Hippocampal formation (tissue), 2 donors: Measurements from ENCODE around the gene NME5.
"Not testable (repeated sequence)": the region's sequence is repeated elsewhere in the genome, so short reads cannot be mapped to it uniquely, and the experiment has no call there.

Experiments used
- DNase-seq, 2 donors: peaks; one replicate each; lab custom pipeline; 2025; lab: John Stamatoyannopoulos, UW

NME5 gene, protein sequence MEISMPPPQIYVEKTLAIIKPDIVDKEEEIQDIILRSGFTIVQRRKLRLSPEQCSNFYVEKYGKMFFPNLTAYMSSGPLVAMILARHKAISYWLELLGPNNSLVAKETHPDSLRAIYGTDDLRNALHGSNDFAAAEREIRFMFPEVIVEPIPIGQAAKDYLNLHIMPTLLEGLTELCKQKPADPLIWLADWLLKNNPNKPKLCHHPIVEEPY

DNA sequence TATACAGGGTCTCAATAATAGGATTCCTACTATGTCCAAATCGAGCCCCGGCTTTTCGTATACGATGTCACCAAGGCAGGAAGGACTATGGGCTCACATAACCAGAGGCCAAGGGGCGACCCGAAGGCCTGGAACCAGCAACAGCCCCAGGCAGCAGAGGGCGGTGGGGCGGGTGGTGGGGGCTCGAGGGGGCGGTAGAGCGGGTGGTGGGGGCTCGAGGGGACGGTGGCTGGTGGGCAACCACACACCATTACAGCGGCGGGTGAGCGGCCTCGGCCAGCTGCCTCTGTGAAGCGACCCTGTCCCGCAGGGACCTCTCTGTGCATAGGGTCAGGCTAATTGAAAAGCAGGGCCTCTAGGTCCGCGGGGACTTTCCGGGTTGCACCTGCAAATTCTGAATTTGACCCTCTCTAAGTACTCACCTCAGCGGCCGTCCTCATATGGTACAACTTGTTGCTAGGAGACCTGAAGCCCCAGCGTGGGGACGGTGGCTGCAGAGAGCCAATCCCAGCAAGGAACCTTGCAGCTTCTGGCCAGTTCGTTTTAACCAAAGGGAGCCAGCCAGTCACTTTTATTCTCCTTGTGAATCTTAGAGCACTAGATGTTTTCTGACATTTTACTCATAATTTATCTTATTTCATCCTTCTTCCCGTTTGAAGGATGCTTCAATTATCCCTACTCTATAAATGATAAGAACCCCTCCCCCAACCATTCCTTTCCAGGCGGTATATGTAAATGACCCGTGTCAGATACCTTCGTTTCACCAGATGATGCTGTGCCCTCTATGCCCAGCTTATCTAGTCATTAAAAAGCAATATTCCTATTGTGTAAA, at the start of gene NME5:
Gene NME5 (minus strand): TSS at position 480 of the 832 bp plus-strand sequence. CDS start 648 bp downstream, outside the sequence.
- DNase-seq = peak; percentile 54 to 59

GRCh38 chr5:138188626-138189025, 49.4 kb upstream of the NME5 start:
- DNase-seq = no peak

GRCh38 chr5:138186002-138186447, 46.8 kb upstream of the NME5 start:
- no peak for DNase-seq

GRCh38 chr5:138182808-138183207, 43.6 kb upstream of the NME5 start:
- DNase-seq = no peak

DNA sequence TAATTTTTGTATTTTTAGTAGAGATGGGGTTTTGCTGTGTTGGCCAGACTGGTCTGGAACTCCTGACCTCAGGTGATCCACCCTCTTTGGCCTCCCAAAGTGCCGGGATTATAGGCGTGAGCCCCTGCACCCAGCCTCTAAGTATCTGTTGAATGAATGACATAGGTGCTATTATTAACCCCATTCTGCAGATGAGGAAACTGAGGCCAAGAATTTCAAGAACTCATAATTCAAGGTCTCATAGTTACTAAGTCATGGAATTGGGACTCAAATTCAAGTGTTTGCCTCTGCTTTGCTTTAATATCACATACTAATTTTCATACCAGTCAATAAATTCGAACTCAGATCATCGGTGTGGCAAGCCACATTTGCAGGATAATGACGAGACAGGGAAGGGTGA, 41.6 kb upstream of the NME5 start:
- DNase-seq = no peak

GRCh38 chr5:138180183-138180782, 41.1 kb upstream of the NME5 start:
- no peak for DNase-seq

- no peak for DNase-seq
Measured at GRCh38 chr5:138179277-138179857, 40.1 kb upstream of the NME5 start.

- peak; percentile 92 to 99 for DNase-seq
Measured at GRCh38 chr5:138178516-138179276, 39.5 kb upstream of the NME5 start, which contains the start of the genes BRD8 and KIF20A. BRD8 (minus strand) TSS chr5:138178630; CDS start chr5:138178614, 16 bp downstream. KIF20A (plus strand) TSS chr5:138179112; CDS start chr5:138179681, 569 bp downstream.

- peak in 1 of 2 donors; percentile 19 for DNase-seq
Measured at GRCh38 chr5:138177941-138178515, 38.8 kb upstream of the NME5 start.

DNA sequence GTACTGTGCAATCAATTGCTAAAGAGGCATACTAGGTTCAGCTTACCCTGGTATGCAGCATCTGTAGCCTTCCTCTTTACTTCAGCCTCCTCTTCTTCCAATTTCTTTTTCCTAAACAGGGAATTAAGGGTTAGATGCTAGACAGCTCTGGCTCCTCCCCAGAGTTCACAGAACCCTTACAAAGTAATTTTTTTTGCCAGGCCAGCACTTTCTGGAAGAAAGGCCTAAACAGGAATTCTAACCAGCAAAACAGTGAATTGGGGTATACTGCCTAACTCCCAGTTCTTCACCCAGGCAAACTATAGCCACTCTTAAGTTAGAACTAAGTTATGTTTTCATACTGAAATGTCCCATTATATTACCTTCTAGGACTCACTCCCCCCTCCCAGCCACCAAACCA, 31.1 kb upstream of the NME5 start:
- DNase-seq = no peak

- DNase-seq = no peak
Measured at GRCh38 chr5:138169124-138169523, 29.9 kb upstream of the NME5 start.

GRCh38 chr5:138163721-138164120, 24.5 kb upstream of the NME5 start:
- DNase-seq = no peak

GRCh38 chr5:138160706-138161105, 21.5 kb upstream of the NME5 start:
- DNase-seq = no peak

DNA sequence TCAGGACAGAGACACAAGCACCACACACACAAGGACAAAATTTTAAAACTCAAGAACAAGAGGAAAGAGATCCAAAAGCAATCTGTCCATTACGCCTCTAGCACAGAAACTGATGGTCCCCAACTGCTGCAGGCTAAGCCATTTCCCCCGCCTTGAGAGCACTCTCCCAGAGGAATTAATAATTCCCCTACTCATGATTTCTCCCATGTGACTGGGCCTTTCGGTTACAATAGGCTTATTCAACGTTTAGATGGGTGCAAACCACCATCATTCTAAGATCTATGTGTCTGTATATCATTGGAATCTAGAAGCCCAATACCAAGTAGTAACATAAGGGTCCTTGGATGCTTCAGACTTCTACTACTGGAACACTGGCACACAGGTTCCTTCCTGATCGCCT, 20.4 kb upstream of the NME5 start:
- no peak for DNase-seq

GRCh38 chr5:138157626-138158025, 18.4 kb upstream of the NME5 start:
- no peak for DNase-seq

DNA sequence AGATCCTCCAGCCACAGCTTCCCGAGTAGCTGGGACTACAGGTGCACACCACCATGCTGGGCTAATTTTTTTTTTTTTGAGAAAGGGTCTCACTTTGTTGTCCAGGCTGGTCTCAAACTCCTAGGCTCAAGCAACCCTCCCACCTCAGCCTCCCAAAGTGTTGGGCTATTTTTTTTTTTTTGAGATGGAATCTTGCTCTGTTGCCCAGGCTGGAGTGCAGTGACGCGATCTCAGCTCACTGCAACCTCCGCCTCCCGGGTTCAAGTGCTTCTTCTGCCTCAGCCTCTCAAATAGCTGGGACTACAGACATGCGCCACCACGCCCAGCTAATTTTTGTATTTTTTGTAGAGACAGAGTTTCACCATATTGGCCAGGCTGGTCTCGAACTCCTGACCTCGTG, 16.7 kb upstream of the NME5 start:
- DNase-seq = not testable (repeated sequence)

GRCh38 chr5:138149530-138149929, 10.3 kb upstream of the NME5 start:
- DNase-seq = no peak

DNA sequence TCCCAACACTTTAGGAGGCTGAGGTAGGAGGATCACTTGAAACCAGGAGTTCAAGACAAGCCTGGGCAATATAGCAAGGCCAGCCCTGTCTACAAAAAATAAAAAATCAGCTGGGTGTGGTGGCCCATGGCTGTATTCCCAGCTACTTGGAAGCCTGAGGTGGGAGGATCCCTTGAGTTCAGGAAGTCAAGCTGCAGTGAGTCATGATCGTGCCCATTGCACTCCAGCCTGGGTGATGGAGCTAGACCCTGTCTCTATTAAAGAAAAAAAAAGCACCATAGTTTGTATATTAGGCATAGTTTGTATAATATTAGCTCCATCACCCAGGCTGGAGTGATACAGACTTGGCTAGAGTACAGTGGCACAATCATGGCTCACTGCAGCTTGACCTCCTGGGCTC, 9.6 kb upstream of the NME5 start:
- DNase-seq = no peak

DNA sequence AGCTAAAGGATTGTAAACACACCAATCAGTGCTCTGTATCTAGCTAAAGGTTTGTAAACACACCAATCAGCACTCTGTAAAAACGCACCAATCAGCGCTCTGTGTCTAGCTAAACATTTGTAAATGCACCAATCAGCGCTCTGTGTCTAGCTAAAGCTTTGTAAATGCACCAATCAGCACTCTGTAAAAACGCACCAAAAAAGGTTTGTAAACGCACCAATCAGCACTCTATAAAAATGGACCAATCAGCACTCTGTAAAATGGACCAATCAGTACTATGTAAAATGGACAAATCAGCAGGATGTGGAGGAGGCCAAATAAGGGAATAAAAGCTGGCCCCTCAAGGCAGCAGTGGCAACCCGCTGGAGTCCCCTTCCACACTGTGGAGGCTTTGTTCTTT, 4.3 kb upstream of the NME5 start:
- not testable (repeated sequence) for DNase-seq

GRCh38 chr5:138141734-138142133, 2.5 kb upstream of the NME5 start:
- DNase-seq = no peak

GRCh38 chr5:138140268-138140667, 1.0 kb upstream of the NME5 start:
- DNase-seq = no peak
